ENCODE data around the gene R3HCC1L. TPM values are rescaled to one million over a fixed set of nuclear protein-coding genes. Genes with fewer than 3 reads are reported as not detected.
"Not testable (repeated sequence)": the region's sequence is repeated elsewhere in the genome, so short reads cannot be mapped to it uniquely, and the experiment has no call there.

Gene R3HCC1L
- total RNA-seq, 1 donor, result 6.7 TPM

DNA sequence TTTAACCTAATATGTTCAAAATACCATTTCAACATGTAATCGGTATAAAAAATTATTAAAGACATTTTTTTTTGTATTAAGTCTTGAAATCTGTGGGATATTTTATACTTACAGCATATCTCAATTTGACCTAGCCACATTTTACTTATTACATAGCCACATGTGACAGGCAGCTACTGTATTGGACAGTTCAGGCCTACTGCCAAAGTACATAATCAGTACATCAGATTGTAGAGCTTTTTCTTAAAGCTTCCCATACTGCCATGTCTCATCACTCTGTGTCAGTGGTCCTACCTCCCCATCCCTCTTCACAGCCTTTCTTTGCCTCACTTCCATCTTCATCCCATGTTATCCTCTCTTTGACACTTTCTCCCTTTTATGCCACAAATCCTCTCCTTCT lies 90.5 kb downstream of the R3HCC1L start:
- no peak for DNase-seq (ENCODE audit: low read depth in 2 of 3, low spot score in 2 of 3)

DNA sequence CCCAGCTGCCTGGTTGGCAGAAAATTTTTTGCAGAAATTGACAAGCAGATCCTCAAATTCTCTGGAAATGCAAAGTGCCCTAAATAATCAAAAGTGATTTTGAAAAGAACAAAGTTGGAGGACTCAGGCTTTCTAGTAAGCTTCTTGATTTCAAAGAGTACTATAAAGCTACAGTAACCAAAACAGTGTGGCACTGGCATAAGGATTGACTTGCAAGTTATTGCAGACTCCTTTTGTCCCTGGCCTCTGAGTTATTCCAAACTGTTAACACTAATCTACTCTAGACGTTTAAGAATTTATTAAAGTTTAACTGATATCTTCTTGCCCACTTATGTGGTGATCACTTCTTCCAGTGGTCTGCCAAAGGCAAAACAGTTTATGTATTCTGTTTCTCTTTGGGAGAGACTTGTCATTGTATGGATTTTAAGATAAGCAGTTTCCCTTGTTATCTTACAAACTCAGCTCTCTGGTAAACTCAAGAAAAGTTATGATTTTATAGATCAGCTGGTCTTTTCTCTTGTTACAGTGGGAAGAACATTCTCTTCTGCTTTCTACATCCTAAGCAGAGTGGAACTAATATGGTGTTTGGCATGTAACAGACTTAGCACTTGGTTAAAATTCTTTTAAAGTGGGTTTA lies 92.2 kb downstream of the R3HCC1L start:
- peak in 1 of 3 donors; percentile 32 for DNase-seq (ENCODE audit: low read depth in 2 of 3, low spot score in 2 of 3)

DNA sequence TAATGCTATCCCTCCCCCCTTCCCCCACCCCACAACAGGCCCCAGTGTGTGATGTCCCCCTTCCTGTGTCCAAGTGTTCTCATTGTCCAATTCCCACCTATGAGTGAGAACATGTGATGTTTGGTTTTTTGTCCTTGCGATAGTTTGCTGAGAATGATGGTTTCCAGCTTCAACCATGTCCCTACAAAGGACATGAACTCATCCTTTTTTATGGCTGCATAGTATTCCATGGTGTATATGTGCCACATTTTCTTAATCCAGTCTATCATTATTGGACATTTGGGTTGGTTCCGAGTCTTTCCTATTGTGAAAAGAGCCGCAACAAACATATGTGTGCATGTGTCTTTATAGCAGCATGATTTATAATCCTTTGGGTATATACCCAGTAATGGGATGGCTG lies 93.3 kb downstream of the R3HCC1L start:
- DNase-seq (ENCODE audit: low read depth in 2 of 3, low spot score in 2 of 3), result not testable (repeated sequence)

DNA sequence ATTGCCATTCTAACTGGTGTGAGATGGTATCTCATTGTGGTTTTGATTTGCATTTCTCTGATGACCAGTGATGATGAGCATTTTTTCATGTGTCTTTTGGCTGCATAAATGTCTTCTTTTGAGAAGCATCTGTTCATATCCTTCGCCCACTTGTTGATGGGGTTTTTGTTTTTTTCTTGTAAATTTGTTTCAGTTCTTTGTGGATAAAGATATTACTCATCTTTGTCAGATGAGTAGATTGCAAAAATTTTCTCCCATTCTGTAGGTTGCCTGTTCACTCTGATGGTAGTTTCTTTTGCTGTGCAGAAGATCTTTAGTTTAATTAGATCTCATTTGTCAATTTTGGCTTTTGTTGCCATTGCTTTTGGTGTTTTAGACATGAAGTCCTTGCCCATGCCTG lies 93.8 kb downstream of the R3HCC1L start:
- not testable (repeated sequence) for DNase-seq (ENCODE audit: low read depth in 2 of 3, low spot score in 2 of 3)

DNA sequence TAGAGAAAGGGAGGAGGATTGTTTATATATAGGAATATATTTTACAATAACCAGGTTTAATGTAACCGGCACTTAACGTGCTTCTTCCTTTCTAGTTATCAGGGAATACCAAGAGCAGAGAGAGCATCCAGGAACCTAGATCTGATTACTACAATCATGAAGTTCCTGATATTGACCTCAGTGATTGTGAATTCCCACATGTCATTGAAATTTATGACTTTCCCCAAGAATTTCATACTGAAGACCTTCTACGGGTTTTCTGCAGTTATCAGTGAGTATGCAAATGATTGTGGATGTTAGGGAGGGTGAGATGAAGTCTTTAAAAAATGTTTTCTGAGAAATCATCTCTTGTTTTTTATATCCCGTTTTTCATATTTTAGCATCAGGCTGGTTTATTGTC lies 97.0 kb downstream of the R3HCC1L start:
- DNase-seq (ENCODE audit: low read depth in 2 of 3, low spot score in 2 of 3), result no peak

DNA sequence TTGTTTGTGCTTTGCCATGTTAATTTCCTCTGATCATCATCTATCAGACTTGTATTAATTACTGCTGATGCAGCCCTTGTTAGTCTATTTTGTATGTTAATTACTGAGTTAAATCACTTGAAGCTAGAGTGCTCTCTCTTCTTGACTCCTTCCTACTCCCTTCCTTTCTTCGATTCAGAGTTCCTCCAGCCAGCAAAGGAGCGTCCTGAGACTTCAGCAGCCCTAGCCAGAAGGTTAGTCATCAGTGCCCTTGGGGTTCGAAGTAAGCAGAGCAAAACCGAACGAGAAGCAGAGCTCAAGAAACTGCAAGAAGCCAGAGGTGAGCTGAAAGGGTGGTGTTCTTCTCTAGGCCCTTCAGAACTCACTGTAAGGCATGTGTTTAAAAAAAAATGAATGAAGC lies 101.4 kb downstream of the R3HCC1L start:
- DNase-seq (ENCODE audit: low read depth in 2 of 3, low spot score in 2 of 3), result no peak

DNA sequence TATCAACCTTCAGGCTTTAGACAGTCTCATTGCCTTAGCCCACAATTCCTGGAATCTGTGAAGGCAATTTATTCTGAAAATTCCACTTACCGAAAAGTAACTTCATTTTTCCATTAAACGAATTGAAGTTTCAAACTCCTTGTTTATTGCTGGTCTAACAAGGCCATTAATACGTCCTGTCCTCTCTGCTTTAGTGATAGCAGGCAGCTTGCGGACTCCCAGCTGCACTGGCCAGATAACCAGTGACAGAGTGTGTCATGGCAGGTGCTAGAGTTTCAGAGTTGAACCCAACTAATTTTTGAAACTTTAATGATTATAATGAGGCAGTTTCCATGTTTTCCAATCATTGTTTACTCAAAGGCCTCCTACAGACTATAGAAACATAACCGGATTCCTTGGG lies 102.4 kb downstream of the R3HCC1L start:
- peak in 2 of 3 donors; percentile 20 to 22 for DNase-seq (ENCODE audit: low read depth in 2 of 3, low spot score in 2 of 3)

DNA sequence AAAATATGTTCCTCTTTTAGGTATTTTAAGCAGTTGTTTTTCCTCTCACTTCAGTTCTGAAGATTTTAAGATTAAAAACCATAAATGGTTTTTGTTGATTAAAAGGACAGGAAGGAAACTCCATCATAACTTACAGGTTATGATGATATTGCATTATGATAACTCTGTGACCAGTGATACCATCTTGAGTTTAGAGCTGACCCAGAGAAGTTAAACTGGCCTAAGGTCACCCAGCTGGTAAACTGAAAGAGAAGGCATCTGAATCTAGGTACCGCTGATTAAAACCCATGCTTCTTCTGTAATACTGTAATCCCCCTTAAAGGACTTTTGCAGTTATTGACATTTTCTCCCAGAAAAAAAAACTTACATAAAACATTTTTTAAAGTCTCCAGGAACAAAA lies 103.9 kb downstream of the R3HCC1L start:
- DNase-seq (ENCODE audit: low read depth in 2 of 3, low spot score in 2 of 3), result peak in 1 of 3 donors; percentile 23

DNA sequence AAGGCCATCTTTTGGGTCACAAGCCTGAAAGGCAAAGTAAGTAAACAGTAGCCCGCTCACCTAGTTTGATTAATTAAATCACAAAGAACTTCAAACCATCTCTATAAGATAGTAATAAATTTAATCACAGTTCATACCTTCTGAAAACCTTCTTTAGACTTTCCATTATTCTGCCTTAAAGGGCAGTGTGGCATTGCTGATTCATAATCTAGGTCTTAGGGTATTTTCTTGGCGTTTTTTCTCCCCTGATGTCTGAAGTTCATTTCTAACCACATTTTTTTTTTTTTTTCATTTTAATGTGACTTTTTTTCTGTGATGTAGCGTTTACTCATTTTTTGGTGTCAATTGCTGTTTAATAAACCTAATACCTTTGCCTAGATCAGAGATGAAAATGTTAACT lies 106.1 kb downstream of the R3HCC1L start:
- DNase-seq (ENCODE audit: low read depth in 2 of 3, low spot score in 2 of 3), result no peak

DNA sequence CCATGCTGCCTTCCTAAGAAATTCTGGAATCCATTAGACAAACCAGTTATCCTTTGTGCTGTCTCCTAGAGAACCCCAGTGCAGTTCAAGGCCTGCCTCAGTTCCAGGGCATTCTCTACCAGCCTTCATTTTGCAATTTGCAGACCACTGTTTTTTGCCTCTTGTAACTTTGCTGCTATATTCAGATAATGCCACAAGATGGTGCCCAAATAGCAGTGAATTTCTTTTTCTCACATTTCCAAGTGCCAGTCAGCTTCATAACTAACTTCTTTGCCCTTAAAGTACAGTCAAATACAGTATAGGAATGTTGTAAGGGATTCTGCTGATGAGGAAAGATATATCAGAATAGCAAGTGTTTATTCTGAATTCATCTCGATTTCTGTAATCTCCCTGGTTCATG lies 108.4 kb downstream of the R3HCC1L start:
- peak in 1 of 3 donors; percentile 54 for DNase-seq (ENCODE audit: low read depth in 2 of 3, low spot score in 2 of 3)

DNA sequence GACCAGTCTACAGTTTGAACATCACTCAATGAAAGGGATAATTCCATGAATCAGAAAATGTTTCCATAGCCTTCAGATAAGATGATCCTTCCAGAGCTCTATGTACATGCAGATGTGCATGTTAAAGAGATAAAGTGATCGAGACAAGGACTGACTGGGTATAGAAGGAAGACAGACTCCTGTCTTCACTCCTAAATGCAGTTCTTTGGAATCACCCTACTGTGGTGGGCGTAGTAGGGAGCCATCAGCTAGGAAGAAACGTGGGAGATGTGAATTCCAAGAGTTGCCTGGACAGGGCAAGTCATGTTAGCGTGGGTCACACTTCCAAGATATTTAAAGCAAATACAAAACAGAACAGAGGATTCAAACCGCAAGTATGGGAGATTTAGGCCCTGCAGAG lies 109.7 kb downstream of the R3HCC1L start:
- DNase-seq (ENCODE audit: low read depth in 2 of 3, low spot score in 2 of 3), result no peak

DNA sequence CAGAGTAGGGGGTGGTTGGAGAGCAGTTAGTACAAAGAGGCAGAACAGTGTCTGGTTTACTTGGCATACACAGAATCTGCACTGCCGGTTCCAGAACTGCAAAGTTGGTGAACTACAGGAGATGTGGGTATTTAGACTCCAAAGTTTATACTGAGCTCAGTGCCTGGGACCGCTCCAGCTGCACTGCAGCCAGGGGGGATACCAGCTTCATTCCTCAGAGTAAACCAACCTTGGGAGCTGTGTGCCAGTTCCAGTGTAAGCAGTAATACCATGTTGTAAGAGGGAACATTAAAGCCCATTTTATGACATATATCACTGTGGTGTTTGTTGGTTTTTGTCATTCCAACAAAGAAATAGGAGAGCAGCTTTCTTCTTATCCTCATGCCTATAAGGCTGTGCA lies 110.1 kb downstream of the R3HCC1L start:
- no peak for DNase-seq (ENCODE audit: low read depth in 2 of 3, low spot score in 2 of 3)

DNA sequence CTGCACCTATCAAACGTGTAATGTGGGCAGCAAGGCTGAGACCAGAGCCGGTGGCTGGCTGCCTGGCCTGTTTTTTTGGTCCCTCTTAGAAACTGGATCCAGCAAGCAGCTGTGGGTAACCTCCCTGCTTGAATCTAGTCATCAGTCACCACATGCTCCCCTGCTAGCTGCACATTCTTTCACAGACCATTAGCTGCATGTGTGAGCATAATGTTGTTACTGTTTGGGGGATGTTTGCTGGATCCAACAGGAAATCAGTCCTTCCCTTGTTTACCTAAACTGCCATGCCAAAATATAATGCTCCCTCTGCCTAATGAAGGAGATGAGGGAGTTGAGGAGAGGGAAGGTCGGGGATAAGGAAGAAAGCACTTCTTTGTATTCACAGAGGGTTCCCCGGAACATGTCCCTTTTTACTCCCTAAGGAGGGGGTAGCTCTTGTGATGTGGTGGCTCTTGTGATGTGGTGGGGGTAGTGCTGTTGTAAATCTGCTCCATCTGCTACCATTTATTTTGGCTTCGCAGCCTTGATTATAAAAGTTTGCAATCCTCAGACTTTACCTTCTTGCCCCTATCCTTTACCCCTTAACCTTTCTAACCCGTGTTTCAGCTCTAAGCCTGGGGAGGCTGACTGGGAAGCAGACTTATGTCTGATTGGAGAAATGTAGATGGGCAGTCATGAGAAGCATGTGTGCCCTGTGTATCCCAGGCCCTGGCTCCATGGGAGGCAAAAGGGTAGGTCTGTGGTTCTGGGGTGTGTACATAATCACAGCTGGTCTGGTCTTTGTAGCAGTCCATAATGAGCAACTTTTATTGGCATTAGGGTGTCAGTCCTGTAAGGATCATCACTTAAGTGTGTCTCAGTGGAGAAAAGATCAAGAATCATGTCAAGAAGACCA lies 112.7 kb downstream of the R3HCC1L start:
- no peak for DNase-seq (ENCODE audit: low read depth in 2 of 3, low spot score in 2 of 3)

DNA sequence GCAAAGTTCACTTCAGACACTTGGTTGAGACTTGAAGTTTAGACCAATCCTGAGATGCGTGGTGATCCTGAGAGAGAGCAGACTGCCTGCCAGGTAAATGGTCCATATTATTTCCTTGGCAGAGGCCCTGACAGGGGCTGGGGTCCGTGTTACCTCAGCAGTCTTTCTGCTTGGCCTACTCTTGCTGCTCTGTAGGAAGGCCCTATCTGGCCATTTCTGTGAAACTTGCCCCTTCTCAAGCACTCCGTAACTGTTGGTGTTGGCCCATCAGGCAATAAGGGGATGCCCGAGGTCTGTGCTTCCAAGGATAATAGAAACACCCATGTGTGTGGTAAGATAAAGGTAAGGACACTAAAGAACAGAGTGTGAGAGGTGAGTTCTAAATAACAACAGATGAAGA lies 113.6 kb downstream of the R3HCC1L start:
- no peak for DNase-seq (ENCODE audit: low read depth in 2 of 3, low spot score in 2 of 3)

DNA sequence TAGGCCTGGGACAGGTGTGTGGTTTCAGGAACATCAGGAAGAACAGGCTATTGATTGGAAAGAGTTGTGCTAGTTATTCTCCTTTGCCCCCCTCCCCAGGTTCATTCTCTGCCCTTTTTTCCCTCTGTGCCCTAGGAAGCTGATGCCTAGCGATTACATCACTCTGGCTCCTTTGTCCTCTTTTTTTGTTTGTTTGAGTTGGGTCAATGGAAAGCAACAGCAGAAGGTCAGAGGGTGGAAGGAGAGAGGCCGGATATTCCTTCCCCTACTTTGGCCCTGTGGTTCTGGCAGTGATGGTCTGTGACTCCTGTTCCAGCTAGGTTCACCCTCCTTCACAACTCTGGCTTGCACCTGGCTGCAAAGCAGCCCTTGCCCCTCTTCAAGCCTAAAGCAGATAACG lies 114.7 kb downstream of the R3HCC1L start:
- DNase-seq (ENCODE audit: low read depth in 2 of 3, low spot score in 2 of 3), result no peak

DNA sequence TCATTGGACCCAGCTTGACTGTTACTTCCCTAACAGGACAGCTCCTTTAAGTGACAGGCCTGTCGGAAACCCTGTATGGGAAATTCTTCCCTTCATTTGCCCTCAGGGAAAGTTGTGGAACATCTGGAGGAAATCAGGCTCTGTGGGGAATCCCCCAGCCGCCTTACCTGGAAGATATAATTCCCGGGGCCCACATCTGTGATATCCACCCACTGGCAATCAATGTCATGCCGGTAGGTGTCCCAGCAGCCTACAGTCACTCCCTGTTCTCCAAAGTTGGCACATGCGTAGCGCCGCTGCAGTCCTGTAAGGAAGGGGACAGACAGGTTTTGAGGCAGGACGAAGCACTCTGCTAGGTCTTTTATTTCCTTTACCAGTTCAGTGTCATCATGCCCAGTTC lies 116.9 kb downstream of the R3HCC1L start:
- no peak for DNase-seq (ENCODE audit: low read depth in 2 of 3, low spot score in 2 of 3)

DNA sequence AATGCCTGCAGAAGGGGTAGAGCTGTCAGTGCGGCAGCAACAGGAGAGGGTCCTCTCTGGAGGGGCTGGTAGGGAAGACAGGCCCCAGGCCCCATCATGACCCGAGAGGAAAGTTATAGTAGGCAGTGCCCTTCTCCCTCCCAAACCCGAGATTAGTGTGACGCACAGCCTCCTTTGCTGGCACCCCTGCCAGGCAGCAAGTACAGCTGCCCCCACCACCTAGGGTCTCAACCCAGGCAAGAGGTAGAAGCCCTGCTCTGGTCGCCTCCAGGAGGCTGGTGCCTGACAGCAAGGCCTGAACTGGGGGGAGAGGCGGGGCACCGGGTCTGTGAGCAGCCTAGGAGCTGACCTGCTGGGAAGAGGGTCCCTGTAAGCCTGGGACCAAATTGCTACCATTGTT lies 118.0 kb downstream of the R3HCC1L start:
- DNase-seq (ENCODE audit: low read depth in 2 of 3, low spot score in 2 of 3), result no peak

DNA sequence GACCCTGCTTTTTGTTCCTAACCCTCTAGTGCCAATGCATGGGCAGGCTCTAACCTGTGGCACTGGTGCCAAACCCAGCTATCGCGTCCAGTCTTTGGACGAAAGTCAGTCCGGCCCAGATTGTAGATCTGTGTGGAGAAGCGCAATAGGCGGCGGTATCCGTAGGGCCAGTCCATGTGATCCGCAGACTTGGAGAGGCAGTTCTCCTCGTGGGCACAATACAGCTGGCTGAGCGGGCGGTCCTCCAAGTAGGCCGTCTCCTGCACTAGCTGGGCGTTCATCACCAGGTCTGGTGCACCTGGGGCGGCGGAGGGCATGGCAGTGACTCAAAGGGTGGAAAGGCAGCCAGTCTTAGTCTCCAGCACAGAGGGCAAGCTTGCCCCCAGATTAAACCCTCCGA lies 119.0 kb downstream of the R3HCC1L start:
- no peak for DNase-seq (ENCODE audit: low read depth in 2 of 3, low spot score in 2 of 3)

DNA sequence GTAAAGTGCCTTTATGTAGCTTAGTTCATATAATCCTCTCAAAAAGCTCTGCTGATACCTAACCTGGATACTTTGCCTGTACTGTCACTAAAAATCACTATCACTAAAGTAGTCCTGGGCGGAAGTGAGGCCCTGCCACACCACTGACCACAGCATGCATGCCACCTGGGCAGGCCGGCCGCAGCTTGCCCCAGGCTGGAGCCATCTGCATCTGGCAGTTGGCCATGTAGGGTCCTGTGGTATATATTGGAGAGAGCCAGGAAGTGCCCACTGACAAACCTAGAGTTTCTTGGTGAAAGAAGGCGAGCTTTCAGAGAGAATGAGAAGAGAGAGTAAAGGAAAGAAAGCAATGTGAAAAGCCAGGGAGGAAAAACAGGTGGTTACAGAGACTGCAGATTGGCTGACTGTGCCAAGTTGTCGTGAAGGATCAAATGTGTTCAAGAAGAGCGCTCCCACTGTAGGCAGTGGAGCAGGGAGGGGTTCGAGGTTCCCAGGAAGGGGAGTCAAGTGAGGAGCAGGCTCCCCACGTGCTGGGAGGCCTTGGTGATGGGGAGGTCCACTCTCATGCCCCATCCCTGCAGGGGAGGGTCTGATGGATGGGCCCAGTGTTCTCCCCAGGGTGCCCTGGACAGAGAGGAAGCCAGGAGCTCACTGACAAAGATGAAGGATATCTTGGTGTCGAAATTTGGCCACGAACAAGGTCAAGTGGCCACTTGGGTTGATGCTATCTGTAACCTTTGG lies 119.9 kb downstream of the R3HCC1L start:
- DNase-seq (ENCODE audit: low read depth in 2 of 3, low spot score in 2 of 3), result no peak

DNA sequence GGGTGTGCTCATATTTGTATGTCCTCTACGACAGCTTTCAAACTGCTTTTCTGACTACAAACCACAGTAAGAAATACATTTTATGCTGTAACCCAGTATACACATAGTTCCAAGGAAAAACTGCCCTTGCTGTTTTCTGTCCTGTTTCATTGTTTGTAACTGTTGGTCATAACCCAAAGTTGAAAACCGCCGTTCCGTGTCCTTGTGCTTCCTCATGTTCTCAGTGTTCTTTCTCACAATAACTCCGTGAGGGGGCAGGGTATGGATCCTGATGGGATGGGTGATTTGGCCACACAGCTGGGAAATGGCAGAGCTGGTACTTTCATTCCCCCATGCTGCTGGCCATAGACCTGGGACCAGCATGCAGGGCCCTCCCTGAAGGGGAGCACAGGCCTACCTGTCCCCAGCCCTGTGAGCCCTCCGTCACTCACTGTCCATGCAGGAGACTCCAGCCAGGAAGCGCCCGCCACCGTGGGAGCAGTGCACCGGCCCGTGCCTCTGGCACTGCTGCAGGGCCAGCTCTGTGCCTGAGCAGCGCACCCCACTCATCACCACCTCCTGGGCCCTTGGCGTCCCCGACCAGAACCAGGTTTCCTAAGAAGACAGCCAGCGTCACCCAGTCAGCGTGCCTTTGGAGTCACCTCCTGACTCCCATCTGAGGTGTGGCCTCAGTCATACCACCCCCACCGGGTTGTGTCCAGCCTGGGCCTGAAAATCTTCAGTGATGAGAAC lies 120.9 kb downstream of the R3HCC1L start:
- DNase-seq (ENCODE audit: low read depth in 2 of 3, low spot score in 2 of 3), result no peak

DNA sequence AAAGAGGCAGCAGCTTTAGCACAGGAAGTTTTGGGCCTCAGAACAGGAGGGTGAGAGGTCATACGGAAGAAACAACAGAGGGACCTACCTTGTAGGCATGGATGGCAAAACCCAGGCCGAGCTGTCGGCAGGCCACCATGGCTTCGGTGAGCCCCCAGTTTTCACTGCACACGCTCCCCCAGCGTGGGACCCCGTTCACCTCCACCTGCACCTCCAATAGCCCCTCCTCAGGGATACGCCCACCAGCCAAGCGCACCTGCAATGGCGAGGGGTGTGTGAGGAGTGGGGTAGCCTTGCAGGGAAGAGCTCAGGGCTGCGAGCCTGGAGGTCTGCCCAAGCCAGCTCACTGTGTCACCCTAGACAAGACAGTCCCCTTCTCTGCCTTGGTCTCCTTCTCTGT lies 122.2 kb downstream of the R3HCC1L start:
- no peak for DNase-seq (ENCODE audit: low read depth in 2 of 3, low spot score in 2 of 3)

All from hematopoietic multipotent progenitor cell (in vitro differentiated cells).